Lower leg skin (tissue), 4 donors: ENCODE data around the gene IKZF1. TPM values are rescaled to one million over a fixed set of nuclear protein-coding genes. Genes with fewer than 3 reads are reported as not detected.

Experiments
- DNase-seq, 2 donors: peaks; one replicate each; pipeline ENCODE4 v3.0.0-alpha.2; 2019; ENCODE audit warnings: low spot score in 2 of 2
- H3K4me3 ChIP-seq: fragments of 200-600 bp; sonication (generic); 2 replicates; pipeline ENCODE4 v1.5.1; 2017; ENCODE audit warnings: mild to moderate bottlenecking, low read depth; ENCODE audit not compliant: poor library complexity, severe bottlenecking
- POLR2A ChIP-seq, 2 donors: fragments of 450-650 bp; IDR thresholded peaks; one replicate each; pipeline ENCODE4 v1.6.1; 2016 to 2017; ENCODE audit warnings: antibody characterized with exemption in 2 of 2, mild to moderate bottlenecking in 1 of 2, moderate library complexity in 1 of 2
- WGBS, 2 donors: methylation state at CpG; one replicate each; pipeline ENCODE4 v1.1.5; 2018; 5-methylcytosine and 5-hydroxymethylcytosine counted together
- intact Hi-C: fragments of 100-400 bp; cut with DNase I; formaldehyde crosslinking; loops from one replicate; pipeline ENCODE4 v1.15.0; 2023; ENCODE audit warnings: low total_unique reads
- total RNA-seq, 4 donors: library from RNA; depleted of rRNA; stranded (reverse); fragments of >200 nt; gene quantifications; one replicate each; pipeline ENCODE4 v1.1.0, GENCODE V29; 2016
- TF ChIP-seq, protein P1 (sequence below), 3 donors: fragments of 450-650 bp; IDR thresholded peaks; one replicate each; pipeline ENCODE4 v1.5.1; 2016; ENCODE audit warnings: antibody characterized with exemption in 3 of 3, mild to moderate bottlenecking in 3 of 3, moderate library complexity in 2 of 3

Gene IKZF1
- total RNA-seq, 4 donors from 2014 or later: 5.3 to 10.8 (median 7.6) TPM

- no peak overlapping the region for H3K4me3 ChIP-seq
- WGBS, 2 donors: 8 to 9% methylated on average over 5 of the region's 5 CpGs
- intact Hi-C loops: no loop called here
- TF ChIP-seq, protein P1, sequence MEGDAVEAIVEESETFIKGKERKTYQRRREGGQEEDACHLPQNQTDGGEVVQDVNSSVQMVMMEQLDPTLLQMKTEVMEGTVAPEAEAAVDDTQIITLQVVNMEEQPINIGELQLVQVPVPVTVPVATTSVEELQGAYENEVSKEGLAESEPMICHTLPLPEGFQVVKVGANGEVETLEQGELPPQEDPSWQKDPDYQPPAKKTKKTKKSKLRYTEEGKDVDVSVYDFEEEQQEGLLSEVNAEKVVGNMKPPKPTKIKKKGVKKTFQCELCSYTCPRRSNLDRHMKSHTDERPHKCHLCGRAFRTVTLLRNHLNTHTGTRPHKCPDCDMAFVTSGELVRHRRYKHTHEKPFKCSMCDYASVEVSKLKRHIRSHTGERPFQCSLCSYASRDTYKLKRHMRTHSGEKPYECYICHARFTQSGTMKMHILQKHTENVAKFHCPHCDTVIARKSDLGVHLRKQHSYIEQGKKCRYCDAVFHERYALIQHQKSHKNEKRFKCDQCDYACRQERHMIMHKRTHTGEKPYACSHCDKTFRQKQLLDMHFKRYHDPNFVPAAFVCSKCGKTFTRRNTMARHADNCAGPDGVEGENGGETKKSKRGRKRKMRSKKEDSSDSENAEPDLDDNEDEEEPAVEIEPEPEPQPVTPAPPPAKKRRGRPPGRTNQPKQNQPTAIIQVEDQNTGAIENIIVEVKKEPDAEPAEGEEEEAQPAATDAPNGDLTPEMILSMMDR (IDR thresholded peaks at IDR 0.05): no peak
- no peak for TF ChIP-seq POLR2A (IDR thresholded peaks at IDR 0.05)
- no peak for DNase-seq
Observed at GRCh38 chr7:50449501-50449880, 145.0 kb downstream of the IKZF1 start.

DNA sequence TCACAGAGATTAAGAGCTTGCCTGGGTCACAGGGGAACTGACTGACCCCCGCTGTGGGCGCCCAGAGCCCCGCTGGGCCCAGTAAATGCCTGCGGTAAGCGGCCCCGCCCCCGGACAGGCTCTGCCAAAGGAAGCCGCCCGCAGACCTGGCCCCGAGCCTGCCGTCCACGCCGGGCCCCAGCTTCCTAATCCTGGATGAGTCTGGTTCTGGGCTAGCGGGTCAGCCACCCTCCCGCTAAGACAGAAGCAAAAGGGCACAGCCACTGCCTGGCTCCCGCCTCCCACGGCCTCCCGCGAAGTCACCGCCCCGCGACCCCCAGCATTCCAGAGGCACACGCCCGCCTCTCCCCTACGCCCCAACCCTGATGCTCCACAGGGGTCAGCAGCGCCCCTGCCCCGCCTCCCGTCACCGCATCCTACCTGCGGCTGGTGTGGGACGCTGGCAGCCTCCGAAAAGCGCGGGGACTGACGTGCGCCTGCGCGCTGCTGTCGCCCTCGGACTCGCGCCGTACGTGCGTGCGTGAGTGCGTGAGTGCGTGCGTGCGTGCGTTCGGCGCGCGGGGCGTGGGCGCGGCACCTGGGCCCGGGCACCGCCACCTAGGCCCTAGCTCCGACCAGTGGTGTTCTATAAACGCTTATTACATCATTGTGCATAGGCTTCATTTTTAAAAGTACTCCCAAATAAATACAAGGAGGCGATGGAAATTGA lies 145.5 kb downstream of the IKZF1 start, which contains the start of gene FIGNL1:
FIGNL1 (minus strand) TSS at position 470 of the 709 bp plus-strand sequence. CDS start 3,063 bp downstream, outside the sequence.
- peak; percentile 43 to 91 for DNase-seq
- intact Hi-C loops: no loop called here

DNA sequence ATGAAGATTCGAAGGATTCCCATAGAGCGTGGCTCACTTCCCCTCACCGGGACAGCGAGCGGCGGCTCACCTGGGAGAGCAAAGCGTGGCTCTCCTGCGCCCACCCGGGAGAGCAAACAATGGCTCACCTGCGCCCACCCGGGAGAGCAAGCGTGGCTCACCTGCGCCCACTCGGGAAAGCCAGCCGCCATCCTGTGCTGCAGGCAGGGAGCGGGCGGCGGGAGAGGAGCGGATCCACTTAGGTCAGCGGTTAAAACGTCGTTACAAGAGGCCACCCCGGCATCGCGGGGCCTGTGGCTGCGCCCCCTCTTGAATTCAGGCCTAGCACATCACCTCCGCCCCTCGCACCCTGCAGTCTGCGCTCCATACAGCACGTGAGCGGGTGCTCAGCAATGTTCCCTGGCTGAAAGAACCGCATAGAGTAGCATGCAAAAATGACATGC lies 146.1 kb downstream of the IKZF1 start:
- WGBS, 2 donors: 14 to 32% methylated on average over 18 to 32 of the region's 32 CpGs
- DNase-seq: no peak
- TF ChIP-seq, protein P1 (IDR thresholded peaks at IDR 0.05): no peak
- no peak for TF ChIP-seq POLR2A (IDR thresholded peaks at IDR 0.05)
- intact Hi-C loops: no loop called here
- peak overlapping the region; percentile 71 for H3K4me3 ChIP-seq

More for the DNA sequence above, 145.5 kb downstream of the IKZF1 start, which contains the start of gene FIGNL1:
- TF ChIP-seq POLR2A (IDR thresholded peaks at IDR 0.05): no peak
- TF ChIP-seq, protein P1 (IDR thresholded peaks at IDR 0.05): no peak
- WGBS, 2 donors: 0 to 1% methylated on average over 41 to 50 of the region's 63 CpGs
- H3K4me3 ChIP-seq: peak within 1 kb of the TSS; percentile 71

Other genes with a start within 250 kb of the IKZF1 start
- gene ZPBP, start 211.5 kb upstream of the IKZF1 start, total RNA-seq: under 1 TPM in 1 of 4 donors, not detected in 3; 0.23 TPM
- gene FIGNL1, start 145.6 kb downstream of the IKZF1 start, total RNA-seq: 10 to 100 TPM in 1 of 4 donors, 1 to 10 TPM in 3; 4.5 to 14.0 (median 9.0) TPM